IMR-90 (cell line): ENCODE measurements around the gene CPXM2.

Experiments
- POLR2A ChIP-seq: IDR thresholded peaks from 2 replicates; pipeline ENCODE4 v1.6.1; 2012; ENCODE audit warnings: mild to moderate bottlenecking, low read depth, low read length
- RAD21 ChIP-seq: IDR thresholded peaks from 2 replicates; pipeline ENCODE4 v1.6.1; 2012; ENCODE audit warnings: low read length, improper control_type of control experiment
- TF ChIP-seq, protein P1 (sequence below): conservative IDR thresholded peaks from 2 replicates; pipeline ENCODE4 v1.5.1; 2012; ENCODE audit warnings: mild to moderate bottlenecking, low read depth, low read length, improper control_type of control experiment

DNA sequence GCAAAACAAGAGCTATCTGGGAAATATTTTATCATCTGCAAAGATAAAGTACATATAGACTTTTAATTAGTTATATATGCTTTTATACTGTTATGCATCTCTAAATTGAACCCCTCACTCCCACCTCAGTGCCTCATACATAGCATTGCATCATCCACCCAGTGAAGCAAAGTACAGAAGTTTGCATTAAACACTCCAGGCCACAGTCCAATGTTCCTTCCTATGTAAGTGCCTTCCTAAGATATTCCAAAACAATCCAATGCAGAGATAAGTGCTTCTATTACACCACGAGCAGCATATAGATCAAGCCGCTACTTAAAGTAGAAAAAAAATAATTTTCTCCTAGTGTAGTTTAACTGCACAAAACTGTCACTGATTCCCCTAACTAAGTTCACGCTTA is 3.4 kb downstream of the CPXM2 start:
- no peak for TF ChIP-seq POLR2A
- no peak for TF ChIP-seq RAD21
- TF ChIP-seq, protein P1, sequence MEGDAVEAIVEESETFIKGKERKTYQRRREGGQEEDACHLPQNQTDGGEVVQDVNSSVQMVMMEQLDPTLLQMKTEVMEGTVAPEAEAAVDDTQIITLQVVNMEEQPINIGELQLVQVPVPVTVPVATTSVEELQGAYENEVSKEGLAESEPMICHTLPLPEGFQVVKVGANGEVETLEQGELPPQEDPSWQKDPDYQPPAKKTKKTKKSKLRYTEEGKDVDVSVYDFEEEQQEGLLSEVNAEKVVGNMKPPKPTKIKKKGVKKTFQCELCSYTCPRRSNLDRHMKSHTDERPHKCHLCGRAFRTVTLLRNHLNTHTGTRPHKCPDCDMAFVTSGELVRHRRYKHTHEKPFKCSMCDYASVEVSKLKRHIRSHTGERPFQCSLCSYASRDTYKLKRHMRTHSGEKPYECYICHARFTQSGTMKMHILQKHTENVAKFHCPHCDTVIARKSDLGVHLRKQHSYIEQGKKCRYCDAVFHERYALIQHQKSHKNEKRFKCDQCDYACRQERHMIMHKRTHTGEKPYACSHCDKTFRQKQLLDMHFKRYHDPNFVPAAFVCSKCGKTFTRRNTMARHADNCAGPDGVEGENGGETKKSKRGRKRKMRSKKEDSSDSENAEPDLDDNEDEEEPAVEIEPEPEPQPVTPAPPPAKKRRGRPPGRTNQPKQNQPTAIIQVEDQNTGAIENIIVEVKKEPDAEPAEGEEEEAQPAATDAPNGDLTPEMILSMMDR: no peak
